ENCODE data around the gene EXOSC1. TPM values are rescaled to one million over a fixed set of nuclear protein-coding genes. Genes with fewer than 3 reads are reported as not detected.
A peak's percentile ranks its signal among the peaks of the same experiment; 100 is the strongest.

The EXOSC1 gene
- polyA plus RNA-seq, 1 of the 3 experiments (the other 2 are of a cell fraction): 49.0 TPM

- CTCF ChIA-PET: interaction anchor here (1.3 to 2.0 kb wide), 4 partner anchors 37 to 231 kb away, joined by 3 to 6 read pairs (median 4); no protein-coding TSS in a partner anchor
- Histone ChIP-seq H3K4me2 (peak overlapping the region; percentile 79), H3K27ac (ENCODE audit: low read depth in 2 of 2, low read length in 1 of 2) (peak overlapping the region; percentile 60 to 71; a peak in 3 of 4 replicates), H3K4me3 (ENCODE audit: low read depth in 2 of 2, low read length in 1 of 2) (peak overlapping the region; percentile 80 to 93), H3K36me3 (replicated peaks in 1 of 2; ENCODE audit: control insufficient read depth in 1 of 2, insufficient read depth in 2 of 2, low read length in 1 of 2) (peaks cover 5 to 19% of the 10 kb centered on the region in 2 experiments), H4K20me1 (ENCODE audit: insufficient read depth) (peaks cover 5% of the 10 kb centered on the region; the same call in 1 of the 2 replicates), H2AFZ (ENCODE audit: low read depth) (peak overlapping the region; percentile 85), H3K4me1 (ENCODE audit: control insufficient read depth in 1 of 2, insufficient read depth in 2 of 2, low read depth in 1 of 2, low read length in 1 of 2) (peaks cover 7 to 9% of the 10 kb centered on the region in 2 experiments; a peak in 3 of 4 replicates), H3K79me2 (ENCODE audit: insufficient read depth) (peaks cover 77% of the 10 kb centered on the region), H3K9ac (peak overlapping the region; percentile 75), H3F3A (replicated peaks; ENCODE audit: insufficient read depth) (no peaks in the 10 kb centered on the region), H3K27me3 (ENCODE audit: insufficient read depth) (no peaks in the 10 kb centered on the region), H3K9me3 (no peaks in the 10 kb centered on the region), H3K9me2 (no peaks in the 10 kb centered on the region)
- 3% methylated on average over 6 of the region's 13 CpGs for WGBS (ENCODE audit: low lambda C conversion rate)
- DNase-seq: no peak
- no peak for TF ChIP-seq JUND (IDR thresholded peaks at IDR 0.05)
- TF ChIP-seq RAD21 (IDR thresholded peaks at IDR 0.05; ENCODE audit: low read length): no peak
- TF ChIP-seq USF1 (IDR thresholded peaks at IDR 0.05; ENCODE audit: borderline replicate concordance, low read depth): no peak
- TF ChIP-seq USF2 (IDR thresholded peaks at IDR 0.05; ENCODE audit: borderline replicate concordance, low read depth, low read length): no peak
- TF ChIP-seq CHD2 (IDR thresholded peaks at IDR 0.05; ENCODE audit: low read length, partially characterized antibody): no peak
- TF ChIP-seq GABPA (IDR thresholded peaks at IDR 0.05; ENCODE audit: low read depth): no peak
- TF ChIP-seq FOXM1 (IDR thresholded peaks at IDR 0.05; ENCODE audit: low read depth): no peak
- no peak for TF ChIP-seq MAX (IDR thresholded peaks at IDR 0.05; ENCODE audit: low read depth)
- no peak for TF ChIP-seq IRF3 (IDR thresholded peaks at IDR 0.05; ENCODE audit: low read depth, low read length)
- no peak for TF ChIP-seq GATA2 (CRISPR knock-in tag; IDR thresholded peaks at IDR 0.05)
- no peak for TF ChIP-seq YY1 (IDR thresholded peaks at IDR 0.05; ENCODE audit: low read depth)
- no peak for TF ChIP-seq MXI1 (IDR thresholded peaks at IDR 0.05; ENCODE audit: low read depth, low read length)
- no peak for TF ChIP-seq RFX5 (IDR thresholded peaks at IDR 0.05; ENCODE audit: low read length)
- no peak for TF ChIP-seq FOXJ3 (CRISPR knock-in tag; IDR thresholded peaks at IDR 0.05)
- TF ChIP-seq POLR2AphosphoS5 (IDR thresholded peaks at IDR 0.05; ENCODE audit: low read depth, low read length): no peak
- no peak for TF ChIP-seq SMC3 (IDR thresholded peaks at IDR 0.05; ENCODE audit: low read depth, low read length)
- TF ChIP-seq ELF1 (IDR thresholded peaks at IDR 0.05): no peak
- POLR2A ChIA-PET: no interaction called here
Observed at GRCh38 chr10:97445357-97445721, 467 bp downstream of the EXOSC1 start.
